SK-MEL-5 (cell line): ENCODE results near the gene DGKD. TPM values are rescaled to one million over a fixed set of nuclear protein-coding genes. Genes with fewer than 3 reads are reported as not detected.

Experiments used
- DNase-seq: peaks from one replicate; pipeline ENCODE4 v3.0.0-alpha.2; 2016; ENCODE audit warnings: low read depth, low spot score
- in situ Hi-C: cut with HindIII; loops from 2 replicates; pipeline ENCODE4 v1.10.0; 2016; ENCODE audit warnings: low sequenced_read_pairs, high pct_unique_total_duplicates, low pct_unique_long_range_greater_than_20kb
- total RNA-seq: library from RNA; depleted of rRNA; stranded (reverse); fragments of >200 nt; shearing (Covaris generic); gene quantifications from 2 replicates; pipeline ENCODE4 v1.2.3, GENCODE V29; 2014

DGKD gene
- total RNA-seq, 1 experiment from 2014 or later, result 7.4 TPM

GRCh38 chr2:233443511-233444183, 89.4 kb downstream of the DGKD start:
- in situ Hi-C loops, result no loop called here
- peak; percentile 77 for DNase-seq

DNA sequence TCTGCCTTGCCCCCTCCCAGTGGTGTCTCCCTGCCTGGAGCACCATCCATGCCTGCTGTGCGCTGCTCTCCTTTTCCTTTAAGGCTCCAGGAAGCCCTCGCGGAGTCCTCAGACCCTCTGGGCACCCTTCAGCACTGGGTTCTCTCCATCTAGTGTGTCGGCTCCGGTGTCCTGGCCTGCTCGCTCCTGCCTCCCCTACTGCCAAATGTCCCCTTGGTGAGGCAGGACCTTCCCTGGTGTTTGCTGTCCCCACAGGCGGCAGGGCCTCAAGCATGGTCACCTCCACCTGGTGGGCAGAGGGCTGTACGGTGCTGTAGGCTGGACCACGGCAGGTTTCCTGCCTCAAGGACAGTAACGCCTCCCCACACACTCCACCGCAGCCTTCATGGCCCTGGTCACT, 90.2 kb downstream of the DGKD start:
- in situ Hi-C loops, result no loop called here

GRCh38 chr2:233445152-233445830, 91.0 kb downstream of the DGKD start:
- DNase-seq, result no peak
- in situ Hi-C loops, result no loop called here

More for the DNA sequence above, 90.2 kb downstream of the DGKD start:
- no peak for DNase-seq

DNA sequence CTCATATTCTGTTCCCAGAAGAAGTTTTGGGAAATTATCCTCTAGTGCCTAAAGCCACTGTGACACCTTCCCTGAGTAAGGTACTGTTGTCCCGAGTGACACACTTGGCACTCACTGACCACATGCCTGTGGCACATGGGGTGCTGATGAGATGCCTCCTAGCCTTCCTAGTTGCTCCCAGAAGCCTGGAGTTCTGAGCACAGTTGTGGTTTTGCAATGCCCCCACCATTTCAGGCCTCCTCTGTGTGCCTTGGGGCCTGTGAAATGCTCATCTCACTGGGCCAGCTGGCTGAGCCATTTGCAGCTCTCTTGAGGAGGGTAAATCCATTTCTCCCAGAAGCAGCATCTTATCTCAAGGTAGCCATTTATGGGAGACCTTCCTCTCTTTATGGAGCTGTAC, 91.8 kb downstream of the DGKD start:
- in situ Hi-C loops, result no loop called here
- DNase-seq, result no peak

- in situ Hi-C loops, result no loop called here
- DNase-seq, result no peak
Observed at GRCh38 chr2:233446606-233447305, 92.5 kb downstream of the DGKD start.

- no peak for DNase-seq
- in situ Hi-C loops, result no loop called here
Observed at GRCh38 chr2:233447506-233448219, 93.4 kb downstream of the DGKD start.

DNA sequence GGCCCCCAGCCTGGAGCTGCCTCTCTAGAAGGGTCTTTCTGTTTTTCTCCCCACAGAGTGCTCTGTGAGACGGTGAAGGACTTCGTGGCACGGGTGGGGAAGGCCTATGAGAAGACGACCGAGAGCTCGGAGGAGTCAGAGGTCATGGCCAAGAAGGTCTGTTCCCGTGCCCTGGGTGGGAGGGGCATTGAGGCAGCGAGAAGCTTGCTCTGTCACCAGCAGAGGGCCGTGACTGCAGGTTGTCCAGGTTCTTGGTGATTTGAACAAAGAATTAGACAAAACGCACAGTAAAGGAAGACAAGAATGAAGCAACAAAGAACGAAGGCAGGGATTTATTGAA, 93.9 kb downstream of the DGKD start:
- peak; percentile 22 for DNase-seq
- in situ Hi-C loops, result no loop called here

GRCh38 chr2:233448575-233448974, 94.3 kb downstream of the DGKD start:
- DNase-seq, result peak; percentile 57
- in situ Hi-C loops, result no loop called here

DNA sequence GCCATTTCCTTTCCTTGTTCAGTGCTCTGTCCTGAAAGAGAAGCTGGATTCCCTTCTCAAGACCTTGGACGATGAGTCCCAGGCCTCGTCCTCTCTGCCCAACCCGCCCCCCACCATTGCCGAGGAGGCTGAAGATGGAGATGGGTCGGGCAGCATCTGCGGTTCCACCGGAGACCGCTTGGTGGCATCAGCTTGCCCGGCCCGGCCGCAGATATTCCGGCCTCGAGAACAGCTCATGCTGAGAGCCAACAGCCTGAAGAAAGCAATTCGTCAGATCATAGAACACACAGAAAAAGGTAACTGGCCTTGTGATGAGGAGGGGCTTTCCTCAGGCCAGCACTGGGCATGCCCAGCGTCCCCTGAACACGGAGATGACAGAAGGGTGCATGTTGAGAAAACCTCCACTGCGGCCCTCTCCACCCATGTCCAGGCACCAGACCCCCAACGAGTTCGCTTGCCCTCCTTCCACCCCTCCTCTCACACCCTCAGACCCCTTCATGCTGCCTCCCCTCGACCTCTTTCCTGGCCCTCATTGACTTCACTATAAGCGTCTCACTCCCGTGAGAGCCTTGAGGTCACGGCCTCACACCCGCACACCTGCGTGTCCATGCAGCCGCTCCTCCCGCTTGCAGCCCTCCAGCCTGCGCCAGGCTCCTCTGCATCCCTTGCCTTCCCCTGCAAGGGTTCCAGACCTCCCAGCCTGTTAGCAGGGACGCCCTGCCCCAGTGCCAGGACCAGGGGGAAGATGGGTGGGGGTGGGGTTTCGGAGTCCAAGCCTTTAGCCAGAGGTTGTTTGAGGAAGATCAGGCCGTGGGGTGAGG, 95.0 kb downstream of the DGKD start:
- in situ Hi-C loops, result no loop called here
- DNase-seq, result peak; percentile 64

- no peak for DNase-seq
- in situ Hi-C loops, result no loop called here
Observed at GRCh38 chr2:233449921-233450863, 95.9 kb downstream of the DGKD start.

GRCh38 chr2:233450864-233451575, 96.7 kb downstream of the DGKD start:
- in situ Hi-C loops, result no loop called here
- no peak for DNase-seq

- in situ Hi-C loops, result no loop called here
- DNase-seq, result no peak
Observed at GRCh38 chr2:233451950-233452349, 97.7 kb downstream of the DGKD start.

- no peak for DNase-seq
- in situ Hi-C loops, result no loop called here
Observed at GRCh38 chr2:233453111-233453915, 99.0 kb downstream of the DGKD start.

DNA sequence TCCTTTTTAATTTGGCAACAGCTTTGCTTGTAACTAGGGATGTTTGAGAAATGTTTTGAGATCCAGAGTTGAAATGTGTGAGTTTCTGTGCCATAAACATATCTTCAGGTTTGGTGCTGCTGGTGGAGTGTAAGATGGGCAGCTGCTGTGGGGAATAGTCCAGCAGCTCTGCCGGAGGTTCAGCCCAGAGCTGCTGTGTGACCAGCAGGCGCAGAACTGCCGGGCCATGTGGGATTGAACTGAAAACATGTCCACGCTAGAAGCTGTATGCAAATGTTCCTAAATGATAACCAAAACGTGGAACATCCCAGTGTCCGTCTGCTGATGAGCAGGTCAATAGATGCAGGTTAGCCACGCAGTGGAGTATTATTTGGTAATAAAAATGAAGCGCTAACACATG, 99.6 kb downstream of the DGKD start:
- in situ Hi-C loops, result no loop called here
- DNase-seq, result no peak

DNA sequence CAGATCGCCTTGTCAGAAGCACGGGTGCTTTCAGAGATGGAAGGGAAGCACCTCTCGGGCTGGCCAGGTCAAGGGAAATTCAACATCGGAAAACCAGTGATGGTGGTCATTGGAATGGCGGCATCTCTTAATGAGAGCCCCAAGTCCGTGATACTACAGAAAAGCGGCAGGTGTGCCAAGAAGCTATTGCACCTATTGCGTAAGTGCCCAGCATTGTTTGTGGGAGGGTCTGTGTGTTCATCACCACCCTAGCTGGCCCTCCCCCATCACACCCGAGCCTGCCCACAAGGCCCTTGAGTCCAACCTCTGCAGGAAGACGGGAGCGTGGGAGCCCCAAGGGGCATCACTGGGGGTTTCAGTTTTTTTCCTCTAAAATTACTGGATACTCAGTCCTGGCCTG, 100.7 kb downstream of the DGKD start:
- in situ Hi-C loops, result no loop called here
- no peak for DNase-seq
